Measurements from ENCODE around the gene PCYT2. TPM values are rescaled to one million over a fixed set of nuclear protein-coding genes. Genes with fewer than 3 reads are reported as not detected.

Gene PCYT2
- total and polyA plus RNA-seq, 10 of the 15 experiments (the other 5 are each of a cell fraction or from before 2014, with no cell fraction given), result 0.63 to 72.0 (median 45.0) TPM

DNA sequence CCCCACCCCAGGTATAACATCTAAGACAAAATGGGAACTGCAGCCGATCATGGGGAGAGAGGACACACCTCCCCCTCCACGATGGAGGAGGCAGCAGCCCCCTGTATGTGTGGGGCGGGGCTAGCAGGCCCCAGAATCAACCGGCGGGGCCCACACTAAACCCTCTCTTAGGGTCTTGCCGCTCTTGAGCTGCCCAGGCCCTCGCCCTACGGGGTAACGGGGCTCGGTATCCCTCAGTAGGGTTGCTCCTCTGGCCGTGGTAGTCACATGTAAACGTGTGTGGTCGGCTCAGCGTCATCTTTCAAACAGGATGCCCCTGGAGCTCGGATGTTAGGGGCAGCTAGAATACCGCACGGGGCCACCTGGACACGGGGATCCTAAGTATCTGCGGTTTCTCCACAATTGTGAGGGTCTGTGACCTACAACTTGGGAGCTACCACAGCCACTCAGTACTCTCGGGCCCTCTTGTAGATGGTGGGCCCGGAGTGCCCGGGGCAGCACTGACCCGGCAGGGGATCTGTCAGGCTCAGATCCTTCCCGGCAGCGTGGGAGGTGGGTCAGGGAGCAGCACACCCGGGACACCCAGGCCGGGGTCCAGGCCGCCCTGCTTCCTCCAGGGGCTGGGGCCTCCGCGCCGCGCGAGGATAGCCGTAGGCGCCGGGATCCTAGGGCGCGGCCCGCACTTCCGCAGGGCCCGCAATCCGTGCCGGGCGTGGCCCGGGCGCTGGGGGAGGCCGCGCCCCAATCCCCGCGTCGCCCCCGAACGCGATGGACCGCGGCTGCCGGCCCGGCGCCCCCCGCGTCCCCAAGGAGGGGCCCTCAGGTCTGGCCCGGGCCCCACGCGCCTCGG, 40.8 kb downstream of the PCYT2 start (continued):
- TF ChIP-seq ETV6 (conservative IDR thresholded peaks at IDR 0.05 in 1 of 2, IDR thresholded peaks at IDR 0.05 in 1 of 2; ENCODE audit: borderline replicate concordance in 1 of 2, low read depth in 1 of 2), result no peak
- TF ChIP-seq BMI1 (IDR thresholded peaks at IDR 0.05; ENCODE audit: borderline replicate concordance), result no peak
- TF ChIP-seq DPF2 (IDR thresholded peaks at IDR 0.05), result peak; percentile 19; the same call in 1 of the 2 replicates
- TF ChIP-seq, protein P1, sequence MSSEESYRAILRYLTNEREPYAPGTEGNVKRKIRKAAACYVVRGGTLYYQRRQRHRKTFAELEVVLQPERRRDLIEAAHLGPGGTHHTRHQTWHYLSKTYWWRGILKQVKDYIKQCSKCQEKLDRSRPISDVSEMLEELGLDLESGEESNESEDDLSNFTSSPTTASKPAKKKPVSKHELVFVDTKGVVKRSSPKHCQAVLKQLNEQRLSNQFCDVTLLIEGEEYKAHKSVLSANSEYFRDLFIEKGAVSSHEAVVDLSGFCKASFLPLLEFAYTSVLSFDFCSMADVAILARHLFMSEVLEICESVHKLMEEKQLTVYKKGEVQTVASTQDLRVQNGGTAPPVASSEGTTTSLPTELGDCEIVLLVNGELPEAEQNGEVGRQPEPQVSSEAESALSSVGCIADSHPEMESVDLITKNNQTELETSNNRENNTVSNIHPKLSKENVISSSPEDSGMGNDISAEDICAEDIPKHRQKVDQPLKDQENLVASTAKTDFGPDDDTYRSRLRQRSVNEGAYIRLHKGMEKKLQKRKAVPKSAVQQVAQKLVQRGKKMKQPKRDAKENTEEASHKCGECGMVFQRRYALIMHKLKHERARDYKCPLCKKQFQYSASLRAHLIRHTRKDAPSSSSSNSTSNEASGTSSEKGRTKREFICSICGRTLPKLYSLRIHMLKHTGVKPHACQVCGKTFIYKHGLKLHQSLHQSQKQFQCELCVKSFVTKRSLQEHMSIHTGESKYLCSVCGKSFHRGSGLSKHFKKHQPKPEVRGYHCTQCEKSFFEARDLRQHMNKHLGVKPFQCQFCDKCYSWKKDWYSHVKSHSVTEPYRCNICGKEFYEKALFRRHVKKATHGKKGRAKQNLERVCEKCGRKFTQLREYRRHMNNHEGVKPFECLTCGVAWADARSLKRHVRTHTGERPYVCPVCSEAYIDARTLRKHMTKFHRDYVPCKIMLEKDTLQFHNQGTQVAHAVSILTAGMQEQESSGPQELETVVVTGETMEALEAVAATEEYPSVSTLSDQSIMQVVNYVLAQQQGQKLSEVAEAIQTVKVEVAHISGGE (CRISPR knock-in tag; IDR thresholded peaks at IDR 0.05), result no peak
- TF ChIP-seq, protein P2, sequence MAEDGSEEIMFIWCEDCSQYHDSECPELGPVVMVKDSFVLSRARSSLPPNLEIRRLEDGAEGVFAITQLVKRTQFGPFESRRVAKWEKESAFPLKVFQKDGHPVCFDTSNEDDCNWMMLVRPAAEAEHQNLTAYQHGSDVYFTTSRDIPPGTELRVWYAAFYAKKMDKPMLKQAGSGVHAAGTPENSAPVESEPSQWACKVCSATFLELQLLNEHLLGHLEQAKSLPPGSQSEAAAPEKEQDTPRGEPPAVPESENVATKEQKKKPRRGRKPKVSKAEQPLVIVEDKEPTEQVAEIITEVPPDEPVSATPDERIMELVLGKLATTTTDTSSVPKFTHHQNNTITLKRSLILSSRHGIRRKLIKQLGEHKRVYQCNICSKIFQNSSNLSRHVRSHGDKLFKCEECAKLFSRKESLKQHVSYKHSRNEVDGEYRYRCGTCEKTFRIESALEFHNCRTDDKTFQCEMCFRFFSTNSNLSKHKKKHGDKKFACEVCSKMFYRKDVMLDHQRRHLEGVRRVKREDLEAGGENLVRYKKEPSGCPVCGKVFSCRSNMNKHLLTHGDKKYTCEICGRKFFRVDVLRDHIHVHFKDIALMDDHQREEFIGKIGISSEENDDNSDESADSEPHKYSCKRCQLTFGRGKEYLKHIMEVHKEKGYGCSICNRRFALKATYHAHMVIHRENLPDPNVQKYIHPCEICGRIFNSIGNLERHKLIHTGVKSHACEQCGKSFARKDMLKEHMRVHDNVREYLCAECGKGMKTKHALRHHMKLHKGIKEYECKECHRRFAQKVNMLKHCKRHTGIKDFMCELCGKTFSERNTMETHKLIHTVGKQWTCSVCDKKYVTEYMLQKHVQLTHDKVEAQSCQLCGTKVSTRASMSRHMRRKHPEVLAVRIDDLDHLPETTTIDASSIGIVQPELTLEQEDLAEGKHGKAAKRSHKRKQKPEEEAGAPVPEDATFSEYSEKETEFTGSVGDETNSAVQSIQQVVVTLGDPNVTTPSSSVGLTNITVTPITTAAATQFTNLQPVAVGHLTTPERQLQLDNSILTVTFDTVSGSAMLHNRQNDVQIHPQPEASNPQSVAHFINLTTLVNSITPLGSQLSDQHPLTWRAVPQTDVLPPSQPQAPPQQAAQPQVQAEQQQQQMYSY (CRISPR knock-in tag; IDR thresholded peaks at IDR 0.05), result no peak
- peak; percentile 60; the same call in 1 of the 2 replicates for TF ChIP-seq STAT1 (conservative IDR thresholded peaks at IDR 0.05)
- no peak; the same call in 1 of the 2 replicates for TF ChIP-seq MXI1 (IDR thresholded peaks at IDR 0.05; ENCODE audit: low read depth, low read length)
- no peak for TF ChIP-seq ZSCAN29 (IDR thresholded peaks at IDR 0.05)
- no peak for TF ChIP-seq RBBP5 (conservative IDR thresholded peaks at IDR 0.05)
- no peak for TF ChIP-seq JUNB (IDR thresholded peaks at IDR 0.05)
- TF ChIP-seq WRNIP1 (IDR thresholded peaks at IDR 0.05; ENCODE audit: borderline replicate concordance, low read depth, low read length), result no peak
- TF ChIP-seq HDGF (IDR thresholded peaks at IDR 0.05), result no peak
- peak in 1 of 2 experiments; percentile 38; a peak in 2 of 4 replicates for TF ChIP-seq BHLHE40 (IDR thresholded peaks at IDR 0.05; ENCODE audit: borderline replicate concordance in 1 of 2, low read depth in 2 of 2, low read length in 1 of 2)
- TF ChIP-seq, protein P3, sequence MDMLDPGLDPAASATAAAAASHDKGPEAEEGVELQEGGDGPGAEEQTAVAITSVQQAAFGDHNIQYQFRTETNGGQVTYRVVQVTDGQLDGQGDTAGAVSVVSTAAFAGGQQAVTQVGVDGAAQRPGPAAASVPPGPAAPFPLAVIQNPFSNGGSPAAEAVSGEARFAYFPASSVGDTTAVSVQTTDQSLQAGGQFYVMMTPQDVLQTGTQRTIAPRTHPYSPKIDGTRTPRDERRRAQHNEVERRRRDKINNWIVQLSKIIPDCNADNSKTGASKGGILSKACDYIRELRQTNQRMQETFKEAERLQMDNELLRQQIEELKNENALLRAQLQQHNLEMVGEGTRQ (IDR thresholded peaks at IDR 0.05; ENCODE audit: borderline replicate concordance, low read depth, low read length), result no peak
- no peak for TF ChIP-seq SREBF2 (IDR thresholded peaks at IDR 0.05; ENCODE audit: low read length)
- no peak for TF ChIP-seq FOS (IDR thresholded peaks at IDR 0.05; ENCODE audit: borderline replicate concordance, extremely low read depth, insufficient read length)
- TF ChIP-seq ESRRA (IDR thresholded peaks at IDR 0.05; ENCODE audit: low read length), result no peak
- TF ChIP-seq, protein P4, sequence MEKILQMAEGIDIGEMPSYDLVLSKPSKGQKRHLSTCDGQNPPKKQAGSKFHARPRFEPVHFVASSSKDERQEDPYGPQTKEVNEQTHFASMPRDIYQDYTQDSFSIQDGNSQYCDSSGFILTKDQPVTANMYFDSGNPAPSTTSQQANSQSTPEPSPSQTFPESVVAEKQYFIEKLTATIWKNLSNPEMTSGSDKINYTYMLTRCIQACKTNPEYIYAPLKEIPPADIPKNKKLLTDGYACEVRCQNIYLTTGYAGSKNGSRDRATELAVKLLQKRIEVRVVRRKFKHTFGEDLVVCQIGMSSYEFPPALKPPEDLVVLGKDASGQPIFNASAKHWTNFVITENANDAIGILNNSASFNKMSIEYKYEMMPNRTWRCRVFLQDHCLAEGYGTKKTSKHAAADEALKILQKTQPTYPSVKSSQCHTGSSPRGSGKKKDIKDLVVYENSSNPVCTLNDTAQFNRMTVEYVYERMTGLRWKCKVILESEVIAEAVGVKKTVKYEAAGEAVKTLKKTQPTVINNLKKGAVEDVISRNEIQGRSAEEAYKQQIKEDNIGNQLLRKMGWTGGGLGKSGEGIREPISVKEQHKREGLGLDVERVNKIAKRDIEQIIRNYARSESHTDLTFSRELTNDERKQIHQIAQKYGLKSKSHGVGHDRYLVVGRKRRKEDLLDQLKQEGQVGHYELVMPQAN (conservative IDR thresholded peaks at IDR 0.05), result peak; percentile 63
- TF ChIP-seq RCOR1 (conservative IDR thresholded peaks at IDR 0.05; ENCODE audit: low read depth, low read length), result no peak
- no peak for TF ChIP-seq ZNF622 (IDR thresholded peaks at IDR 0.05)

Measured in GM12878 (cell line).